Stimulated activated CD4-positive, alpha-beta T cell treated with anti-CD3 and anti-CD28 coated beads, Interleukin-12 subunit alpha, Interleukin-12 subunit beta, amount 100 ng/mL, for 24 hours (primary cell): ENCODE data around the gene DCAF10.
"Not testable (repeated sequence)": the region's sequence is repeated elsewhere in the genome, so short reads cannot be mapped to it uniquely, and the experiment has no call there.

Experiments used
- DNase-seq, 2 experiments: peaks; one replicate each; pipeline ENCODE4 v3.0.0-alpha.2; 2020; ENCODE audit warnings: low read depth in 2 of 2

DCAF10 gene, protein sequence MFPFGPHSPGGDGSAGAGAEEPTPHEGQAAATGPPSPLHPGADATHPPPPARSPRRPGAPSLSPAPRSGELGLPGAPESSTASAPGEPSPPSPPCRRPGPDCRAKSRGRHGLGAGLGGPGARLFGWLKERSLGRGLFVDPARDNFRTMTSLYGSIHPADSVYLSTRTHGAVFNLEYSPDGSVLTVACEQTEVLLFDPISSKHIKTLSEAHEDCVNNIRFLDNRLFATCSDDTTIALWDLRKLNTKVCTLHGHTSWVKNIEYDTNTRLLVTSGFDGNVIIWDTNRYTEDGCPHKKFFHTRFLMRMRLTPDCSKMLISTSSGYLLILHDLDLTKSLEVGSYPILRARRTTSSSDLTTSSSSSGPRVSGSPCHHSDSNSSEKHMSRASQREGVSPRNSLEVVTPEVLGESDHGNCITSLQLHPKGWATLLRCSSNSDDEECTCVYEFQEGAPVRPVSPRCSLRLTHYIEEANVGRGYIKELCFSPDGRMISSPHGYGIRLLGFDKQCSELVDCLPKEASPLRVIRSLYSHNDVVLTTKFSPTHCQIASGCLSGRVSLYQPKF

DNA sequence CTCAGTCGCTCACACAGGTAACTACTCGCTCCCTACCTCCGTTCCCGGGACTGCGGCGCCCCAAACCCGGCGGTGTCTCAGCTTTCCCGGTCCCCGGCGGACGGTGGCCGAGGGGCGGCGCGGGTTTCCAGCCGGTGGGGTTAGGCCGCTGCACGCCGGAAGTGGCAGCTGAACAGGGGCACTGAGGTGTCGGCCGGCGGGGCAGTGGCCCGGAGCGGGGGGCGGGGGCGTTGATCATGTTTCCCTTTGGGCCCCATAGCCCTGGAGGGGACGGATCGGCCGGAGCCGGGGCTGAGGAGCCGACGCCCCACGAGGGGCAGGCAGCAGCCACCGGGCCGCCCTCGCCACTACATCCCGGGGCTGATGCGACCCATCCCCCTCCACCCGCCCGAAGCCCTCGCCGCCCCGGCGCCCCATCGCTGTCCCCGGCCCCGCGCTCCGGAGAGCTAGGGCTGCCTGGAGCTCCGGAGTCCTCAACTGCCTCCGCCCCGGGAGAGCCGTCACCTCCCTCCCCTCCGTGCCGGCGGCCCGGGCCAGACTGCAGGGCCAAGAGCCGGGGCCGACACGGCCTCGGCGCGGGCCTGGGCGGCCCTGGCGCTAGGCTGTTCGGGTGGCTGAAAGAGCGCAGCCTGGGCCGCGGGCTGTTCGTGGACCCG lies at the start of gene DCAF10:
TSS of gene DCAF10 (plus strand) at position 167 of the 656 bp plus-strand sequence. CDS start at position 237, 70 bp downstream.
- DNase-seq = peak; percentile 84 to 90

DNA sequence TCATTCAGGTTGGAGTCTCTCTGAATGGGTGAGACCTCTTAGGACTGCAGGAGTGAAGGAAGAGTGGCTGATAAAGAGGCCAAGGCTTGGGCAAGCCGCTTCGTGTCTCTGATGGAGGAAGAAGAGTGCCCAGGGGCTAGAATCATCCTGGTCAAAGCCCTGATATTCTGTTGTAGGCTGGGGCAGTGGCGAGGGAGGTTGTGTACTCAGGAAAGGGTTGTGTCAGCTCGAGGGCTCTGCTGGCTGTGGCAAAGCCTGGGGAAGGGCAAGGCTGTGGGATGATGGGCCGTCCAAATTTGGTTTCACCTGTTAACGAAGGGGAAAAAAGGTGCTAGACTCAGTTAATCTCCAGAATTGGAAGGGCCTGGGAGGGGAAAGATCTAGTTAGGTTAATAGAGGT lies 49.4 kb upstream of the DCAF10 start:
- DNase-seq = no peak

DNA sequence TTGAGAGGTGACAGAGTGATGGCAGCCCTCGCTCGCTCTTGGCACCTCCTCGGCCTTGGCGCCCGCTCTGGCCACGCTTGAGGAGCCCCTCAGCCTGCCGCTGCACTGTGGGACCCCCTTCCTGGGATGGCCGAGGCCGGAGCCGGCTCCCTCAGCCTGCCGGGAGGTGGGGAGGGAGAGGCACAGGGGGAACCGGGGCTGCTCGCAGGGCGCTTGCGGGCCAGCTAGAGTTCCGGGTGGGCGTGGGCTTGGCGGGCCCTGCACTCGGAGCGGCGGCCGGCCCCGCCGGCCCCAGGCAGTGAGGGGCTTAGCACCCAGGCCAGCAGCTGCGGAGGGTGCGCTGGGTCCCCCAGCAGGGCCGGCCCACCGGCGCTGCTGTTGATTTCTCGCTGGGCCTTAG lies 48.9 kb upstream of the DCAF10 start:
- DNase-seq = not testable (repeated sequence)

DNA sequence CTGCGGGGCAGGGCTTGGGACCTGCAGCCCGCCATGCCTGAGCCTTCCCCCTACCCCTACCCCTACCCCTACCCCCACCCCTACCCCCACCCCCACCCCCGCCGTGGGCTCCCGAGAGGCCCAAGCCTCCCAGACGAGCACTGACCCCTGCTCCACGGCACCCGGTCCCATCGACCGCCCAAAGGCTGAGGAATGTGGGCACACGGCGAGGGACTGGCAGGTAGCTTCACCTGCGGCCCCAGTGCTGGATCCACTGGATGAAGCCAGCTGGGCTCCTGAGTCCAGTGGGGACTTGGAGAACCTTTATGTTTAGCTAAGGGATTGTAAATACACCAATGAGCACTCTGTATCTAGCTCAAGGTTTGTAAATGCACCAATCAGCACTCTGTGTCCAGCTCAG lies 48.5 kb upstream of the DCAF10 start:
- DNase-seq = not testable (repeated sequence)

DNA sequence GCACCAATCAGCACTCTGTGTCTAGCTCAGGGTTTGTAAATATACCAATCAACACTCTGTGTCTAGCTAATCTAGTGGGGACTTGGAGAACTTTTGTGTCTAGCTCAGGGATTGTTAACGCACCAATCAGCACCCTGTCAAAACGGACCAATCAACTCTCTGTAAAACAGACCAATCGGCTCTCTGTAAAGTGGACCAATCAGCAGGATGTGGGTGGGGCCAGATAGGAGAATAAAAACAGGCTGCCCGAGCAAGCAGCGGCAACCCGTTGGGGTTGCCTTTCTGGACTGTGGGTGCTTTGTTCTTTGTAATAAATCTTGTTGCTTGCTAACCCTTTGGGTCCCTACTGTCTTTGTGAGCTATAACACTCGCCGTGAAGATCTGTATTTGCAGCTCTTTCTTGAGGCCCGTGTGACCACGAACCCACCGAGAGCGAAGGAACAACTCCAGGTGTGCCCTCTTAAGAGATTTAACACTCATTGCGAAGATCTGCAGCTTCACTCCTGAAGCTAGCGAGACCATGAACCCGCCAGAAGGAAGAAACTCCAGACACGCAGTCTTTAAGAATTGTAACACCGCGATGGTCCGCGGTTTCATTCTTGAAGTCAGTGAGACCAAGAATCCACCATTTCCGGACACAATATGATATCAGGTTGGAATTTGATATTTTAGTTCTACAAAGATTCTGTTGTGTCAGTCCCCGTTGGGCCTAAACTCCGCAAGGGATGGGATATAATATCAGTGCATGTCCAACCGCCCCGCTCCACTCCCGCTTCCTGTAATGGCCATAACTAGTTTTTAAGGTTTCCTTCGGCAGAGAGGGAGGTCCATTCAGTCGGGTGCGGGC lies 47.7 kb upstream of the DCAF10 start:
- DNase-seq = no peak

DNA sequence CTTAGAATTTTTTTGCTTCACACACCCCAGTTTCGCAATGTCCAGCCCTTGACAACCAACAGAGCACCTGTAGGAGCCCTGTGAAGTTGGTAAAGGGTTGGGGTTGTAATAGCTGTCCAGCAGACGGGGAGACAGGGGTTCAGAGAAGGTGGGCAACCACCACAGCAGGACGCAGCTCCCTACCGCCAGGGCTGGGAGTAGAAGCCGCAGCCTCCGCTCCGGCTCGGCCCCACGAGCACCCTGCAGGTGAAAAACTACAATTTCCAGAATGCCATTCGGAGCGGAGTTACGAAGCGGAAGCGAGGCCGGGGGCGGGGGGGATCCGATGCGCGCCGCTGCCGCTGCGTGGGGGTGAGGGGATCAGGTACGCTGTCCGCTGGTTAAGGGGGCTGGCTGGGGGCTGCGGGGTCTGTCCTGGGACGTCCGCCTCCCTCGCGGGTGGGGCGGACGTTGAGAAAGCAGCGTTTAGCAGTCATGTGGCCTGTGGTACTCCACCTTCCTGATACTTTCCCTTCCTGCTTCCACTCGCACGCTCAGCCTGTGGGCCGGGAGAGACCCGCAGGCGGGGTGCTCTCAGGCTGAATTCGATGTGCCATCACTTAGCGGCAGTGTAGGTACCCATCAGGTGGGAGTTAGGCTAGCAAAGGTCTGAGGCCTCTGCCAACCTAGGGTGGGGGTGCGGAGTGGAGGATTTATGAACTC lies 47.0 kb upstream of the DCAF10 start, which contains the start of gene TRMT10B:
TSS of gene TRMT10B (plus strand) at position 317 of the 702 bp plus-strand sequence. CDS start 8,127 bp downstream, outside the sequence.
- peak; percentile 58 to 69 for DNase-seq

DNA sequence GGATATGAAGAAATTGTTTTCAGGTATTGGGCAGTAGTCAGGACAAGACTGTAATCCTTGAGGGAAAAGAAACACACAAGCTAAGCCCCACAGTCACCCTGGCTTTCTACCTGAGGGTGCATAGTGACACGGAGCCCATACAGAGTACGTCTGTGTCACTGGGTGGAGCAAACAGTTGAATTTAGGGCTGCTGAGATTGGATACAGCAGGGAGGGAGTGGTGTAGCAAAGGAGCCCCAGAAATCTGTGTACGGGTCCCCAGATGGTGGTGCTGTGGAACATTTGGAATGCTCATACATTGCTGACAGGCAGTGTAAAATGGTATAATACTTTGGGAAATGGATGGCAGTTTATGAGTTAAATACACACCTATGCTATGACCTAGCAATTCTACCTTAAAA lies 41.9 kb upstream of the DCAF10 start:
- DNase-seq = no peak

DNA sequence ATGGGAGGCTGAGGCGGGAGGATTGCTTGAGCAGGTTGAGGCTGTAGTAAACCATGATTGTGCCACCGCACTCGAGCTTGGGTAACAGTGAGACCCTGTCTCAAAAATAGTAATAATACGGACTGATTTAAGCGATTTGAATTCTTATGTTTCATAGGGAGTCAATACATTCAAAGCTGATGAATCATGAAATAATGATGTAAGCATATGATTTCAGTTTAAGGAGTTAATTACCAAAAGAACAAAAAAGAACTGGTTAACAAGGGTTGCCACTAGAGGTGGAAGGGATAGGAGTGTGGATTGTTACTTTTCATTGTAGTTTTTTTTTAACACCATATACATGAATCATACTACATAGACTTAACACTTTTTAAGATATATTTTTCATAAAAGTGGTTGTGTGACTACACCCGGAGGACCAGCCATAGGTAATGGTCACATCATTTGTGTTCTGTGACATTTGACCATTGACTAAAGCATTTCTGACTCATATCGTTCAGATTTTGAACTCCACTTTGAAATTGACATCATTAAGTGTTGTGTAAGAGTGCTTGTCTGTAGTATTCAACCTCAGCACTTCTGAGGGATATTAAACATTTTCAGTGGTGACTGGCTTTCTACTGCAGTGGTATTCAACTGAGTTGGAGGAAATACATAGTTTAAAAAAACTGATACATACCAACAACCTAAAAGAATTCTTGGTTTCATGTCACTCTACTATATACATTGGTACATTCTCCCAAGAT lies 40.0 kb upstream of the DCAF10 start:
- DNase-seq = no peak

DNA sequence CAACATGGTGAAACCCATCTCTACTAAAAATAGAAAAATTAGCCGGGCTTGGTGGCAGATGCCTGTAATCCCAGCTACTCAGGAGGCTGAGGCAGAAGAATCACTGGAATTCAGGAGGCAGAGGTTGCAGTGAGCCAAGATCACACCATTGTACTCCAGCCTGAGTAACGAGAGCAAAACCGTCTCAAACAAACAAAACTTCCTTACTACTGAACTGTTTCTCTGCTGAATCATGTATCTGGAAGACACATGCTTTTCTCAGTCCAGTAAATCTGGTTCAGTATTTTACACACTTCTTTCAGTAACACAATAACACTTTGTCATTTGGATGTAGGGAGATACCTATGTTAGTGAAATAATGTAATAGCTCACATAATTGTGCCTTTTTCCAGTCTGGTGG lies 39.1 kb upstream of the DCAF10 start:
- no peak for DNase-seq

DNA sequence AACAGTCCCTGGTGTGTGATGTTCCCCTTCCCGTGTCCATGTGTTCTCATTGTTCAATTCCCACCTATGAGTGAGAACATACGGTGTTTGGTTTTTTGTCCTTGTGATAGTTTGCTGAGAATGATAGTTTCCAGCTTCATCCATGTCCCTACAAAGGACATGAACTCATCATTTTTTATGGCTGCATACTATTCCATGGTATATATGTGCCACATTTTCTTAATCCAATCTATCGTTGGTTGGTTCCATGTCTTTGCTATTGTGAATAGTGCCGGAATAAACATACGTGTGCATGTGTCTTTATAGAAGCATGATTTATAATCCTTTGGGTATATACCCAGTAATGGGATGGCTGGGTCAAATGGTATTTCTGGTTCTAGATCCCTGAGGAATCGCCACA lies 35.3 kb upstream of the DCAF10 start:
- DNase-seq = not testable (repeated sequence)

DNA sequence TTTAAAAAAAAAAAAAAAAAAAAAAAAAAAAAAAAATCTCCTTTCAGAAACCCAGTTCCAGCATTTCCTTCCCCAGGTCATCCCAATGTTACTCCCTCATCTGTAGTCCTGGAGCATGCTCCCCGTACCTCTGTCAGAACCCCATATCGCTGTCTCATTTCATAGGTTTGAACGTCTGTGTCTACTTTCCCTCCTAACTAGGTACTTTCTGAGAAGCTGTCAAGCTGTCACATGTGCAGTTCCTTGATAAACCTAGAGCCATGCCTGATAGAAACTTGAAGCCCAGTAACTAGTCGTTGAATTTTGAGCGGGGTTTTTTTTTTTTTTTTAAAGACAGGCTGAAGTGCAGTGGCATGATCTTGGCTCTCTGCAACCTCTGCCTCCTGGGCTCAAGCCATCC lies 31.3 kb upstream of the DCAF10 start:
- no peak for DNase-seq

DNA sequence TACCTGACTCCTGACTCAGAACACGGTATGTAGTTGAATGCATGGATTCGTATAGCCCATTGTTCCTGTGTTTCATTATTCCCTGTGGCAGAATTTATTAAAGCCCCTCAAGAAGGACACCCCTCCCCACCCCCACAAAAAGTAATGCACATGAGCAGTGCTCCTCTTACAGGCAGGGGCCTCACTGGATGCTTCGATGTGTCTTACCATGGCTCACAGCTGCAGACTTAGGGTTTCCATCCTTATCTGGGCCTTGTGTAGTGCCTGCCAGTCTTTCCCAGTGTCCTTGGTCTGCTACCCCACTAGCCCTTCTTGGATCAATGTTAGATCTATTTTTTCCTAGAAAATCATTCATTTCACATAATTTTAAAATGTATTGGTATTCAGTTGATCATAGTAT lies 30.6 kb upstream of the DCAF10 start:
- DNase-seq = no peak

DNA sequence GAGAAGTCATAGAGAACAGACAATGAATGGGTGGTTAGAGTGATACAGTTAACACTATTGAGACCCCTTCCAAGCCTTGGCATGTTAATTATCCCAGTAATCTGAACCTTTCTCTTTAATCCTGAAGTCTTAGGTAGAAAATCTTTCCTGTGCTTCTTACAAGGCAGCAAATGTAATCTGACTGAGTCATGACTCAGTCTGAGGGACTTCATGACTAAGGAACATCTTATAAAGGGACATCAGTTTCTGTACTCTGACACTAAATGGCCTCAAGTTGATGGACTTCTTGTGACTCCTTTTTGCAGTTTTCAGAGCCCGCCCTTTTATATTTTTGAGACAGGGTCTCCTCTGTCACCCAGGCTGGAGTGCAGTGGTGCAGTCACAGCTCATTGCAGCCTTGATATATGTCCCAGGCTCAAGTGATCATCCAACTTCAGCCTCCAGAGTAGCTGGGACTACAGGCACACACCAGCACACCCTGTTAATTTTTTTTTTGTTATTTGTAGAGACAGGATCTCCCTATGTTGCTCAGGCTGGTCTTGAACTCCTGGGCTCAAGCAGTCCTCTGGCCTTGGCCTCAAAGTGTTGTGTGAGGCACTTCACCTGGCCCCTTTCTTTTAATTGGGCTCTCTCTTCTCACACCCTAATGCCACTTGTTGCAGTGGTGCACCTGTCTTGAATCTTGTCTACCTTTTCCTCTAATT lies 25.2 kb upstream of the DCAF10 start:
- DNase-seq = no peak

DNA sequence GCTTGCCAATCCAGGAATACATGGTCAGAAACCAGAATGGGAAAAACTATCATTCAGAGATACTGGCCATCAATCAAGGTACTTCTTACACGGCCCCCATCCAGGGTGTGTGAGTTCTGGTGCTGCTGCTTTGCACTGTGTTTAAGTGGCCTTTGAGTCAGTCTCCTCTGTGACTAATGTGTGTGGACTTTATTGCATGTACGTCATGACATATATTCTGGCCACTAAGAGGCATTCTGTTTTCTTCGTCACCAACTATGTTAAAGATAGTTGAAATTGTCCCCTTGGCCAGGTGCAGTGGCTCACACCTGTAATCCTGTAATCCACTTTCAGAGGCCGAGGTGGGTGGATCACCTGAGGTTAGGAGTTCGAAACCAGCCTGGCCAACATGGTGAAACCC lies 24.3 kb upstream of the DCAF10 start:
- DNase-seq = no peak

DNA sequence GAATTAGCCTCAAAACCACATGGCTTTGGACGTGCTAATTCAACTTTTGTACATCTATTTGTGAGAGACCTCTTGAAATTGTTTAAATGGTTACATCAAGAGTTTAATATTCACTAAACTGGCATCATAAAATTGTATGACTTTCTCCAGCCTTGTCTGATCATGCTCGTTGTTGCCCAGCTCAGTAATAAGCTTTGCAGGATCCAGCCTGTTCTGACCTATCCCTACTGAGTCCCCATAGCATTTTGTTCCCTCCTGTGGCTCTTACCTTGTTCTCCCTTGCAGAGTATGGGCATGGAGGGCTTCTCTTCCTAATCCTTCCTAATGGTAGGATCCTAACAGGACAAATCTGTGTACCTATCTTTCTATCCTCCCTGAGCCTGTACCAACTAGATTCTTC lies 22.1 kb upstream of the DCAF10 start:
- no peak for DNase-seq

DNA sequence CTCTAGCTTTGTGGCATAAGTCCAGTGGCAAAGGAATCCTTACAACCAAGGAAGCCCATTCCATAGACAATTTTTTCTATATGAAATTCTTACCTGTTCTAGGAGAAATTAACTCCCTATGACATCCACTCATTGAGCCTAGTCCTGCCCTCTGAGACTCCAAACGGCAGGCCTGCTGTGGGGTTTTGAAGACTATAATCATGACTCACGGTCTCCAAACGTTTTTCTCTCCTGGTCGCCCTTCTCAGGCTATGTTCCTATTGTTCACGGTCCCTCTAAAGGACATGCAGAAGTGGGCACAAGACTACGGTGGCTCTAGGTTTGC lies 16.3 kb upstream of the DCAF10 start:
- DNase-seq = no peak

DNA sequence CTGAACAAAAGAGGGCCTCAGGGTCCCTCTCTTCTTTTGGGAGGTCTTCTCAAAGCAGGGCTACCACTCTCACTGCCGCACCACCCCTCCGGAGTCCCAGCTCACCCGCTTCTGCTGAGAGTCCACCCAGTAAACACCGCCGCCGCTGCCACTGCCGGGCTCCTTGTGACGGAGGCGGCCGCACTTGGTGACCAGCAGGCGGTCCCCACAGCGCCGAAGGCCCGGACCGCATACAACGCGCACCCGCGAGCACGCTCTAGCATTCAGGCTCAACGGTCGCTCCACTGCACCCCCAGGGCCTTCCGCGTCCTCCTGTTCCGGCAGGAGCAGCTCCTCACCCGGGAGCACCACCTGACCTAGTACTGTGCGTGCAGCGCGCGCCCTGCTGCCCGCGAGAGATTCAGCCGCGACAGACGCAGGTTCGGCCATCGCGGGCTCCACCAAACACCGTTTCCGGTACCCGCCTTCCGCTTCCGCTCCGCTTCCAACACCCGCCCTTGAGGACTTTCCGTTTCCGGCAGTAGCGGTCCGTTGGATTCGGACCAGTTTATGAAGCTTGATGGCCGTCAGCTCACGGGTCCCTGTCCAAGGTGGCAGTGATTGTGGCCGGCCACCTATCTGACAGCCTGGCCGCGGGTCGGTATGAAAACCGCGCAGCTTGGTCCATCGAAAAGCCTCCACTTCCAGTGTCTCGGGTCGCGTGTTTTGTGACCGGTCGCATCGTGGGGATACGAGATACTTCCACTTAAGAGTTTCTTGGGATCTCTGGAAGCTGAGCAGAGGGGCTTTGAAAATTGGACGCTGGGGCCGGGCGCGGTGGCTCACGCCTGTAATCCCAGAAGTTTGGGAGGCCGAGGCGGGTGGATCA lies 15.7 kb upstream of the DCAF10 start, which contains the start of gene EXOSC3:
TSS of gene EXOSC3 (minus strand) at position 449 of the 868 bp plus-strand sequence. CDS start at position 429, 20 bp downstream.
- peak; percentile 69 to 83 for DNase-seq

DNA sequence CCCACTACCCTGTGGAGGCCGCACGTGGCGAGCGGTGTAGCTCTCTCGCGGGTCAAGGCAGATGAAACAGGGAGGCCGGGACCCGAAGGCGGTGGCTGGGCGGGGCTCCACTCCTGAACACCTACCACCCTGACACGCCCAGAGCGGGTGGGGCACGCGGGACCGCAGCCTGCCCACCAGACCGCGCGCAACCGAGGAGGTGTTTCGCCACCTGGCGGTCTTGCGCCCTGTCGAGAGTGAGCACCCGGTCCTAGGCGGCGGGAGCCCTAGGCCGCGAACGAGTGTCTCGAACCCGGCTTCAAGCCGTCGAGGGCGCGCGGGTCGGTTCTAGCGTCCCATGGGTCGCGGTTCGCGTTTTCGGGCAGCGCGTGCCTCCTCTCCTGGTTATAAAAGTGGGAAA lies 13.5 kb upstream of the DCAF10 start:
- no peak for DNase-seq

DNA sequence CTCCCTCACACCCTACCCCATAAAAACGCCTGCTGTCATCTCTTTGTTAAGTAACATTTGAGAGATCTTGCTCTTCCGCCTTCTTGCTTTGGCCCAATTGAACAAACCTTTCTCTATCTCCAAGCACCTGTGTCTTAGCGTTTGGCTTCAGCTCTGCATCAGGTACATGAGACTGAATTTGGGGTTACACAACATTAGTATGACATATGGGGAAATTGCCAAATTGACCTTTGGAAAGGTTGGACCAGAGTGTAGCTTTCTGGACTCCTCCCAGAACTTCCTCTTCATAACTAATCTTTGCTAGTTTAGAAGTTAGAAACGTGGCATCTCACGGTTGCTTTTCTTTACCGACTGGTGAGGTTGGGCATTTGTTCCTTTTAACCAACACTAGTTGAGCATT lies 12.3 kb upstream of the DCAF10 start:
- no peak for DNase-seq
